ENCODE results near the gene ZNF385D.

The ZNF385D gene, protein sequence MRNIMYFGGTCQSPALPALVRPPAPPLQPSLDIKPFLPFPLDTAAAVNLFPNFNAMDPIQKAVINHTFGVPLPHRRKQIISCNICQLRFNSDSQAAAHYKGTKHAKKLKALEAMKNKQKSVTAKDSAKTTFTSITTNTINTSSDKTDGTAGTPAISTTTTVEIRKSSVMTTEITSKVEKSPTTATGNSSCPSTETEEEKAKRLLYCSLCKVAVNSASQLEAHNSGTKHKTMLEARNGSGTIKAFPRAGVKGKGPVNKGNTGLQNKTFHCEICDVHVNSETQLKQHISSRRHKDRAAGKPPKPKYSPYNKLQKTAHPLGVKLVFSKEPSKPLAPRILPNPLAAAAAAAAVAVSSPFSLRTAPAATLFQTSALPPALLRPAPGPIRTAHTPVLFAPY

DNA sequence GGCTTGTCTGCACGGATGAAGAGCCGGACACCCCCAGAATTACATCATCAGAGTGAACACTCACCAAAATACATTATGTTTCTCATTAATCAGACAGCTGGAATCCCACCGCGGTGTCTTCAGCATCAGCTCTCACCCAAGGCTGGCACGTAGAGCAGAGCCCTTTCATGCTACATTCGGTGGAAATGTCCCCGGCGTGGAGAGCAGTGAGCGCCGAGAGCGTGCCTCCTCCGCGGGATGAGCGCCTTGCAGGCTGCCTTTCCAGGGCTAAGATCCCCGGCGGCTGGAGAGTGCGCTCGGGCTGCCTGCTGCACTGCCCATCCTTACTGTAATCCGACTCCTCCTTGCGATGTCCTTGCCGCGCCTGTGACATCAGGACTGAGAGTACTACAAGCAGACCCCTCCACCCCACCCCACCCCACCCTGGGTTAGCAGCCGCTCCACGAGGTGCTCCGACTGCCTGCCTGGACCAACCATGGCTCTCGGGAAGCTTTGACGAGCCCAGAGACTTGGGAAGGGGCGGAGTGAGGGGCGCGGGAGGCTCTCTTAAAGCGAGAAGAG is at the start of gene ZNF385D:
ZNF385D (minus strand) TSS at position 380 of the 561 bp plus-strand sequence; CDS start at position 86, 294 bp downstream.
- peak within 1 kb of the TSS; percentile 68 for H3K4me3 ChIP-seq (ENCODE audit: low read depth, low read length)
- in situ Hi-C loops (cut with HindIII; ENCODE audit: low sequenced_read_pairs): no loop called here
- TF ChIP-seq, protein P1, sequence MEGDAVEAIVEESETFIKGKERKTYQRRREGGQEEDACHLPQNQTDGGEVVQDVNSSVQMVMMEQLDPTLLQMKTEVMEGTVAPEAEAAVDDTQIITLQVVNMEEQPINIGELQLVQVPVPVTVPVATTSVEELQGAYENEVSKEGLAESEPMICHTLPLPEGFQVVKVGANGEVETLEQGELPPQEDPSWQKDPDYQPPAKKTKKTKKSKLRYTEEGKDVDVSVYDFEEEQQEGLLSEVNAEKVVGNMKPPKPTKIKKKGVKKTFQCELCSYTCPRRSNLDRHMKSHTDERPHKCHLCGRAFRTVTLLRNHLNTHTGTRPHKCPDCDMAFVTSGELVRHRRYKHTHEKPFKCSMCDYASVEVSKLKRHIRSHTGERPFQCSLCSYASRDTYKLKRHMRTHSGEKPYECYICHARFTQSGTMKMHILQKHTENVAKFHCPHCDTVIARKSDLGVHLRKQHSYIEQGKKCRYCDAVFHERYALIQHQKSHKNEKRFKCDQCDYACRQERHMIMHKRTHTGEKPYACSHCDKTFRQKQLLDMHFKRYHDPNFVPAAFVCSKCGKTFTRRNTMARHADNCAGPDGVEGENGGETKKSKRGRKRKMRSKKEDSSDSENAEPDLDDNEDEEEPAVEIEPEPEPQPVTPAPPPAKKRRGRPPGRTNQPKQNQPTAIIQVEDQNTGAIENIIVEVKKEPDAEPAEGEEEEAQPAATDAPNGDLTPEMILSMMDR (IDR thresholded peaks at IDR 0.05; ENCODE audit: low read depth, low read length): no peak
- peak; percentile 80 for DNase-seq (ENCODE audit: low read depth, low spot score)

DNA sequence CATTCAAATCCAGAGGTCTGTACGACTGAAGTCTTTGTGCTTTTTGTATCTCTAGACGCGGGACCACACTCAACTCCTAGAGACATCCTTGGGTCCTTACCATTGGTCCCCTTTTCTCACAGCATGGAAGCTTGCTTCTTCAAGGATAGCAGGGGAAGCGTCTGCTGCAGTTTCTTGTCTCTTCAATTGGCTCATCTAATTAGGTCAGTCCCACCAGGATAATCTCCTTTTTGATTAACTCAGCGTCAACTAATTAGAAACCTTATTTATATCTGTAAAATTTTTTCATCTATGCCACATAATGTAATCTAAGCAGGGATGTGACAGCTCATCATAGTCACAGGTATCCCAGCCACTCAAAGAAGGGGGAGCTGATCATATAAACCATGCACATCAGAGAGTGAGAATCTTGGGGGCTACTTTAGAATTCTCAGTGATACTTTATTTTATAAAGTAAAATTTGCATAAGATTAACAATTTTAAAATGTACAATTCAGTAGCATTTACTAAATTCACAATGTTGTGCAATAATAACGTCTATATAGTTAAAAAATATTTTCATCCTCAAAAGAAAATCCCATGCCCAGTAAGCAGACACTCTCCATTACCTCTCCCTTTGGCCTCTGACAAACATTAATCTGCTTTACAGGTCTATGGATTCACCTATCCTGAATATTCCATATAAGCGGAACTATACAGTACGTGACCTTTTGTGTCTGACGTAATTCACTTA is 47.5 kb upstream of the ZNF385D start:
- DNase-seq (ENCODE audit: low read depth, low spot score): no peak
- TF ChIP-seq, protein P1 (IDR thresholded peaks at IDR 0.05; ENCODE audit: low read depth, low read length): no peak
- H3K4me3 ChIP-seq (ENCODE audit: low read depth, low read length): no peak overlapping the region
- in situ Hi-C loops (cut with HindIII; ENCODE audit: low sequenced_read_pairs): no loop called here

DNA sequence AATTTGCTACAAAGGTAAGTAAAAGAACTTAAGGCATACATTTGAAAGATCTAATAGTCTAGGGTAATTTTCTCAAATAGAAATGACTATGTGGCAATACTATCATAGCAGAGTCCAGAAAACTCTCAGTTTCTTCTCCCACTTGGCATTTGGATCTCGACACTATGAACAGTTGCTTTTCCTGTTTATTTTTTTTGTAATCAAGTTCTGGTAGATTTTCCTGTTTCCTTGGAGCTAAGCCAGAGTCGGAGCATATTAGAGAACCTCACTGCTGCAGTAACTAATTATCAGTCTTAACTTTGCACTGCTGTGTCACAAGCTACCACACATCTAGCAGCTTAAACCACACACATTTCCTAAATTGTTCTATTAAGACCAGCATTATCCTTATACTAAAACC is 44.9 kb upstream of the ZNF385D start:
- in situ Hi-C loops (cut with HindIII; ENCODE audit: low sequenced_read_pairs): no loop called here
- no peak for DNase-seq (ENCODE audit: low read depth, low spot score)
- H3K4me3 ChIP-seq (ENCODE audit: low read depth, low read length): no peak overlapping the region
- TF ChIP-seq, protein P1 (IDR thresholded peaks at IDR 0.05; ENCODE audit: low read depth, low read length): no peak

DNA sequence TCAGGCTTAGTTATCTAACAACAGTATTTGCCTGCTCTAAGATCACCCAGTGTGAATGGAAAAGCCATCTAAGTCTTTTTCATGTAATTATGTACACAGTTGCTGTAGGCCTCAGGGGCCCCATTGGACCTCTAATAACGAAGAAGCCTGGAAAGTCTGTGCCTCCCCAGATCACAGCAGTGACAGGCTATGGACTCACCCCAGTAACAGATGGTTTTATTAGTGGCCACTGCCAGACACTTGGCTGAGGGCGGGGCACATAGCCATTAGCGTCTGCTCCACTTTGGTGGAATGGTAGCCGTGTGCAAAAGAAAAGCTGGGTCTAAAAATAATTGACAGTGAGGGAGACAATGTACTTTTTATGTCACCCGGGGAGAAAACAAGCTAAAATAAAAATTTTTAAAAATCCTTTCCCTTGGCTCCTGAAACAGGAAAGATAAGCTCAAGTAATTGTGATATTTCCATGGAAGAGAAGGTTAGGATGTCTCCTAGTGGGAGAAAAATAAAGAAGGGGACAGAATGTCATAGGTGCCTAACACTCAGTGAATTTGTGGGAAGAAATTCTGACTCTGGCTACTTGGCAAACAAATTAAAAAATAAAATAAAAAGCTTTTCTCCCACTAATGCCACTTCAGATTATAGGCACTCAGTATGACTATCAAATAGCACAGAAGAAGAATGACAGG is 44.3 kb upstream of the ZNF385D start:
- TF ChIP-seq, protein P1 (IDR thresholded peaks at IDR 0.05; ENCODE audit: low read depth, low read length): no peak
- no peak overlapping the region for H3K4me3 ChIP-seq (ENCODE audit: low read depth, low read length)
- in situ Hi-C loops (cut with HindIII; ENCODE audit: low sequenced_read_pairs): no loop called here
- no peak for DNase-seq (ENCODE audit: low read depth, low spot score)

DNA sequence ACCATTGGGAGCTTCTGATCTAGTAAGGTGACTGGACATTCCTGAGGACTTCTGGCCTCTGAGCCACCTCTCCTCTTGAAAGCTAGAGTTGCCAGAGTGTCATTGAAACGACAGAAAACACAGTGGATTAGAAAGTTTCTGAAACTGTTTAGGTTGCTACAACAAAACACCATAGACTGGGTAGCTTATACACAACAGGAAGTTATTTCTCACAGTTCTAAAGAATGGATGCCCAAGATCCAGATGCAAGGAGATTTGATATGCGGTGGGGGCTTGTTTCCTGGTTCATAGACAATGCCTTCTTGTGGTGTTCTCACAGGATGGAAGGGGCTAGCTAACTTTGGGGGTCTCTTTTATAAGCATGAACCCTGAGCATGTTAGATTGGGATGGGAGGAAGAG is 43.3 kb upstream of the ZNF385D start:
- TF ChIP-seq, protein P1 (IDR thresholded peaks at IDR 0.05; ENCODE audit: low read depth, low read length): no peak
- in situ Hi-C loops (cut with HindIII; ENCODE audit: low sequenced_read_pairs): no loop called here
- H3K4me3 ChIP-seq (ENCODE audit: low read depth, low read length): no peak overlapping the region
- no peak for DNase-seq (ENCODE audit: low read depth, low spot score)

DNA sequence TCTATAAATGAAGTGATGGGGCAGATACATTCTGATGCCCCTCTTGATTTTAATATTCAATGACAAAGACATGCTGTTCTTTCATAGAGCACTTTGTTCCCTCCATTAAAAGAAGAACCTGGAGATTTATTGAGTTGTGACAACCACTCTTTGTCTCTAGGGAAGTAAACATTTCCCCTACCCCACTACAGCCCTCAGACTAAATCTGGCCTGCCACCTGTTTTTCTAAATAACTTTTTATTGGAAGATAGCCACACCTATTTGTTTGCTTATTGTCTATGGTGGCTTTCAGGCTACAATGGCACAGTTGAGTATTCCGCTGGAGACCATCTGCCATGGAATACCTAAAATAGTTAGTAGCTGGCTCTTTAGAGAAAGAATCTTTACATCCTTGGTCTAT is 41.2 kb upstream of the ZNF385D start:
- H3K4me3 ChIP-seq (ENCODE audit: low read depth, low read length): no peak overlapping the region
- in situ Hi-C loops (cut with HindIII; ENCODE audit: low sequenced_read_pairs): no loop called here
- no peak for DNase-seq (ENCODE audit: low read depth, low spot score)
- TF ChIP-seq, protein P1 (IDR thresholded peaks at IDR 0.05; ENCODE audit: low read depth, low read length): no peak
